IMR-90 (cell line): Measurements from ENCODE around the gene LAMA5. TPM values are rescaled to one million over a fixed set of nuclear protein-coding genes. Genes with fewer than 3 reads are reported as not detected.

Experiments used
- ATAC-seq: fragments of 200-7000 bp; cut with Tn5 transposase; 2 replicates; pipeline ENCODE4 v1.9.1; 2020; ENCODE audit warnings: low read depth, mild to moderate bottlenecking, moderate library complexity
- BruUV-seq: library from RNA; stranded (reverse); fragments of 400-500 nt; replicated peaks from 2 replicates; lab custom pipeline; 2021; lab: Mats Ljungman, UMichigan
- CTCF ChIA-PET: fragments of 300-600 bp; formaldehyde crosslinking; extraction: SDS; loops from one replicate; lab custom pipeline; 2021; ENCODE audit warnings: antibody characterized with exemption; lab: Yijun Ruan, JAX
- POLR2A ChIA-PET: fragments of 300-600 bp; sonication (Branson Sonifier 250); formaldehyde crosslinking; loops from one replicate; lab custom pipeline; 2022; ENCODE audit warnings: antibody characterized with exemption; ENCODE audit not compliant: unreplicated experiment; lab: Charles Lee
- DNase-seq: peaks from one replicate; pipeline ENCODE4 v3.0.0; 2013
- H2AFZ ChIP-seq: replicated peaks from 2 replicates; pipeline ENCODE3; 2013; ENCODE audit warnings: low read length, mild to moderate bottlenecking; ENCODE audit not compliant: poor library complexity
- H2AK5ac ChIP-seq: 2 replicates; pipeline ENCODE4 v1.6.1; 2013; ENCODE audit warnings: low read depth, low read length, inconsistent platforms
- H2AK9ac ChIP-seq: replicated peaks from 2 replicates; pipeline ENCODE3; 2013; ENCODE audit warnings: mild to moderate bottlenecking, low read depth, low read length, moderate library complexity; ENCODE audit not compliant: poor library complexity
- H2BK120ac ChIP-seq: 2 replicates; pipeline ENCODE4 v1.6.1; 2013; ENCODE audit warnings: low read depth, low read length, inconsistent platforms
- H2BK15ac ChIP-seq: 3 replicates; pipeline ENCODE4 v1.6.1; 2013; ENCODE audit warnings: low read depth, low read length, inconsistent platforms
- H2BK20ac ChIP-seq: 2 replicates; pipeline ENCODE4 v1.6.1; 2013; ENCODE audit warnings: low read depth, mild to moderate bottlenecking, inconsistent platforms, low read length, moderate library complexity
- H2BK5ac ChIP-seq: 2 replicates; pipeline ENCODE4 v1.6.1; 2013; ENCODE audit warnings: mild to moderate bottlenecking, low read depth, low read length, inconsistent platforms; ENCODE audit not compliant: poor library complexity, severe bottlenecking
- H3K14ac ChIP-seq: replicated peaks from 2 replicates; pipeline ENCODE4 v1.6.1; 2013; ENCODE audit warnings: low read depth, low read length, inconsistent platforms
- H3K18ac ChIP-seq: 2 replicates; pipeline ENCODE4 v1.6.1; 2013; ENCODE audit warnings: low read depth, low read length, control low read depth
- H3K23ac ChIP-seq: 2 replicates; pipeline ENCODE4 v1.6.1; 2013; ENCODE audit warnings: low read depth, low read length, inconsistent platforms
- H3K27ac ChIP-seq: 2 replicates; pipeline ENCODE4 v1.5.1; 2013; ENCODE audit warnings: mild to moderate bottlenecking, control low read depth, low read length; ENCODE audit not compliant: insufficient read depth
- H3K27me3 ChIP-seq: 2 replicates; pipeline ENCODE4 v1.6.1; 2013; ENCODE audit warnings: low read length; ENCODE audit not compliant: control insufficient read depth, insufficient read depth
- H3K36me3 ChIP-seq: 2 replicates; pipeline ENCODE4 v1.6.1; 2013; ENCODE audit warnings: low read length, mixed read lengths; ENCODE audit not compliant: control insufficient read depth, insufficient read depth
- H3K4ac ChIP-seq: 2 replicates; pipeline ENCODE4 v1.6.1; 2013; ENCODE audit warnings: low read depth, low read length, inconsistent platforms
- H3K4me1 ChIP-seq: 2 replicates; pipeline ENCODE4 v1.6.1; 2013; ENCODE audit warnings: low read length, mixed read lengths; ENCODE audit not compliant: control insufficient read depth, insufficient read depth
- H3K4me2 ChIP-seq: 2 replicates; pipeline ENCODE4 v1.6.1; 2013; ENCODE audit warnings: low read depth, mild to moderate bottlenecking, control low read depth, low read length, moderate library complexity
- H3K4me3 ChIP-seq: 2 replicates; pipeline ENCODE4 v1.5.1; 2013; ENCODE audit warnings: low read depth, mild to moderate bottlenecking, control low read depth, low read length, moderate library complexity; ENCODE audit not compliant: insufficient read depth
- H3K56ac ChIP-seq: 2 replicates; pipeline ENCODE4 v1.6.1; 2013; ENCODE audit warnings: low read length, inconsistent platforms; ENCODE audit not compliant: insufficient read depth; ENCODE audit errors: extremely low read depth
- H3K79me1 ChIP-seq, 2 experiments: 2 replicates each; pipeline ENCODE4 v1.6.1; 2013; ENCODE audit warnings: low read length in 2 of 2, inconsistent platforms in 1 of 2, low read depth in 1 of 2
- H3K9ac ChIP-seq: 2 replicates; pipeline ENCODE4 v1.6.1; 2013; ENCODE audit warnings: low read depth, low read length, control low read depth
- H3K9me1 ChIP-seq: 2 replicates; pipeline ENCODE4 v1.6.1; 2013; ENCODE audit warnings: low read length, inconsistent platforms; ENCODE audit not compliant: insufficient read depth
- H3K9me3 ChIP-seq: 2 replicates; pipeline ENCODE4 v1.6.1; 2013; ENCODE audit warnings: low read length; ENCODE audit not compliant: control insufficient read depth, insufficient read depth
- H4K20me1 ChIP-seq: 2 replicates; pipeline ENCODE4 v1.6.1; 2013; ENCODE audit warnings: low read length, inconsistent platforms; ENCODE audit not compliant: insufficient read depth
- H4K5ac ChIP-seq: 2 replicates; pipeline ENCODE4 v1.6.1; 2013; ENCODE audit warnings: mild to moderate bottlenecking, low read depth, low read length, control low read depth
- H4K8ac ChIP-seq, 2 experiments: 2 replicates each; pipeline ENCODE4 v1.6.1; 2013; ENCODE audit warnings: low read depth in 2 of 2, low read length in 2 of 2, control low read depth in 1 of 2, inconsistent platforms in 1 of 2
- H4K91ac ChIP-seq: 2 replicates; pipeline ENCODE4 v1.6.1; 2013; ENCODE audit warnings: low read depth, low read length, inconsistent platforms; ENCODE audit not compliant: insufficient read depth
- MAFK ChIP-seq: IDR thresholded peaks from 2 replicates; pipeline ENCODE4 v1.6.1; 2012; ENCODE audit warnings: low read depth, low read length, improper control_type of control experiment
- MAZ ChIP-seq: IDR thresholded peaks from 2 replicates; pipeline ENCODE4 v1.6.1; 2012; ENCODE audit warnings: low read depth, mild to moderate bottlenecking, low read length, improper control_type of control experiment, moderate library complexity, borderline replicate concordance
- MXI1 ChIP-seq: IDR thresholded peaks from 2 replicates; pipeline ENCODE4 v1.6.1; 2012; ENCODE audit warnings: low read depth, mild to moderate bottlenecking, low read length, moderate library complexity, borderline replicate concordance
- SMC3 ChIP-seq: fragments of 150-350 bp; IDR thresholded peaks from 2 replicates; pipeline ENCODE4 v1.6.1; 2016; ENCODE audit warnings: low read depth, mild to moderate bottlenecking, antibody characterized with exemption, low read length, moderate library complexity
- WGBS, 2 experiments: methylation state at CpG; one replicate each; pipeline versions ENCODE4 v1.1.5 to v1.1.7; 2013; ENCODE audit warnings: missing lambda C conversion rate in 2 of 2; ENCODE audit not compliant: insufficient read length in 1 of 2; ENCODE audit errors: extremely low coverage in 2 of 2; 5-methylcytosine and 5-hydroxymethylcytosine counted together
- dilution Hi-C: fragments of 300-500 bp; cut with HindIII; formaldehyde crosslinking; loops from one replicate; pipeline ENCODE4 v1.14.3; 2018; ENCODE audit warnings: low sequenced_read_pairs; ENCODE audit not compliant: unreplicated experiment
- in situ Hi-C: fragments of 300-500 bp; cut with MboI; formaldehyde crosslinking; loops from 3 replicates; pipeline ENCODE4 v1.14.3; 2019; ENCODE audit warnings: low sequenced_read_pairs, inconsistent platforms, mixed read lengths
- intact Hi-C: fragments of 100-400 bp; cut with micrococcal nuclease; formaldehyde crosslinking; loops from 2 replicates; pipeline ENCODE4 v1.10.0; 2022
- polyA plus RNA-seq, 3 experiments: library from polyadenylated mRNA; depleted of rRNA; stranded (reverse); fragments of >200 nt; gene quantifications; 2 replicates each; pipeline ENCODE4 v1.2.3, GENCODE V29; 2012; ENCODE audit warnings: low replicate concordance in 1 of 3
- total RNA-seq: library from RNA; depleted of rRNA; stranded (reverse); fragments of >200 nt; gene quantifications from 2 replicates; pipeline ENCODE4 v1.2.3, GENCODE V29; 2012

LAMA5 gene
- total and polyA plus RNA-seq, 2 of the 4 experiments (the other 2 are of a cell fraction), result 0.90 to 7.3 TPM

GRCh38 chr20:62313460-62314338 lies 53.4 kb downstream of the LAMA5 start:
- intact Hi-C loops, result no loop called here
- CTCF ChIA-PET, result no interaction called here

More at GRCh38 chr20:62313460-62314338, 53.4 kb downstream of the LAMA5 start:
- in situ Hi-C loops, result no loop called here
- Histone ChIP-seq H3K9me1 (no peaks in the 10 kb centered on the region), H2BK15ac (no peak overlapping the region), H2BK5ac (no peak overlapping the region), H3K4me3 (no peak overlapping the region), H3K56ac (no peak overlapping the region), H2AFZ (no peak overlapping the region), H4K8ac (no peak overlapping the region), H3K79me1 (no peaks in the 10 kb centered on the region), H3K27ac (no peak overlapping the region), H4K91ac (no peak overlapping the region), H3K4me2 (no peak overlapping the region), H3K23ac (no peak overlapping the region), H3K9ac (no peak overlapping the region), H3K4ac (no peak overlapping the region), H3K14ac (no peak overlapping the region), H3K18ac (no peak overlapping the region), H2AK9ac (no peak overlapping the region), H2AK5ac (no peak overlapping the region), H2BK120ac (no peak overlapping the region), H4K5ac (no peak overlapping the region), H3K36me3 (peaks cover 51% of the 10 kb centered on the region), H3K9me3 (no peaks in the 10 kb centered on the region), H3K4me1 (no peaks in the 10 kb centered on the region), H3K27me3 (no peaks in the 10 kb centered on the region), H2BK20ac (no peak overlapping the region), H4K20me1 (0 out of 2 replicates have a peak, but pooled peaks cover under 1% of the 10 kb centered on the region)
- dilution Hi-C loops, result no loop called here
- no peak for DNase-seq
- POLR2A ChIA-PET, result no interaction called here
- no peak for ATAC-seq
- BruUV-seq, result no TSS peak
- WGBS, 2 experiments, result 93% methylated on average over 33 of the region's 55 CpGs; no CpG with 5 or more reads in 1 of the 2 experiments
- TF ChIP-seq MXI1 (no peak), MAFK (no peak), MAZ (no peak), SMC3 (no peak)
